ENCODE results near the gene E4F1.
"Not testable (repeated sequence)": the region's sequence is repeated elsewhere in the genome, so short reads cannot be mapped to it uniquely, and the experiment has no call there.

E4F1 gene

DNA sequence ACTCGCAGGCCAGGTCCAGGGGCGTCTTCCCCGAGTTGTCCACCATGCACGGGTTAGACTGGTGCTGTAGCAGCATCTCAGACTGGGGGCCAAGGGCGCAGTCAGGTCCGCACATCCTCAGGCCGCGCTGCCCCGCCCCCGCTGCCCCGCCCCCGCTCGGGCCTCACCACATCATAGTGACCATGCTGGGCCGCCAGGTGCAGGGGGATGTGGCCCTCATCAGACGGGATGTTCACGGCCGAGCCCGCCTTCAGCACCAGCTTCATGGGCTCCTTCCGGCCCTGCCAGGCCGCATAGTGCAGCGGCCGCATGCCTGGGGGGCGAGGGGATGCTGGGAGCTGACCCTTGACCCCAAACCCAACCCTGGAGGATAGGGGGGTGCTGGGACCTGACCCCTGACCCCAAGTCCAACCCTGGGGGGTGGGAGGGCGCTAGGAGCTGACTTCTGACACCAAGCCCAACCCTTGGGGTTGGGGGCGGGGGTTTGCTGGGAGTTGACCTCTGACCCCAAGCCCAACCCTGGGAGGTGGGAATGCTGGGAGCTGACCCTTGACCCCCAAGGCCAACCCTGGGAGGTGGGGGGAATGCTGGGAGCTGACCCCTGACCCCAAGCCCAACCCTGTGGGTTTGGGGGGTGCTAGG lies 34.0 kb upstream of the E4F1 start:
- DNase-seq (ENCODE audit: low read depth), result no peak

DNA sequence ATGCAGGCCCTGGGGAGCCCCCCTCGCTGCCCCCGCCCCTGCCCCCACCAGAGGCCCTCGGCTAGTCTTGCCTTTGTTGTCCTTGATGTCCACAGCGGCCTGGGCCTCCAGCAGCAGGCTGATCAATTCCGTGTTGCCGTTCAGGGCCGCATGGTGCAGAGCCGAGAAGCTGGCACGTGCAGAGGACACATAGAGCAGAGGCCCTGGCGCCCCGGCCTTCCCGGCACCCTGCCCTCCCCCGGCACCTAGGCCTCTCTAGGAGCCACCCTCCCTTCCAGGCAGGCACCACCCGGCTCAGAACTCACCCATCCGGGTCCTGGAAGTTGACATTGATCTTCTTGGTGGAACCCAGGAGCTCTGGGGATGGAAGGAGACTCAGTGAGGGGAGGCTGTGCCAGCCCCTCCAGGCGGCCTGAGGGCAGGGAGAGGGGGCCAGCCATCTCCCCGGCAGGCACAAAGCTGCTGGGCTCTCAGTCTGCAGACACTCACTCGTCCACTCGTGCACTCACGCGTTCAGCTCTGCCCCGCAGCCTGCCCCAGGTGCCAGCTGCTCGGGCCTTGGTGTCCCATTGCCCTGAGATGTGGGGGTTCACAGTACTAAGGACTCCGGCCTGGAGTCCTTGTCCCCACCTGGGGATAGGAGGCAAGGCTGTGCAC lies 33.3 kb upstream of the E4F1 start:
- no peak for DNase-seq (ENCODE audit: low read depth)

DNA sequence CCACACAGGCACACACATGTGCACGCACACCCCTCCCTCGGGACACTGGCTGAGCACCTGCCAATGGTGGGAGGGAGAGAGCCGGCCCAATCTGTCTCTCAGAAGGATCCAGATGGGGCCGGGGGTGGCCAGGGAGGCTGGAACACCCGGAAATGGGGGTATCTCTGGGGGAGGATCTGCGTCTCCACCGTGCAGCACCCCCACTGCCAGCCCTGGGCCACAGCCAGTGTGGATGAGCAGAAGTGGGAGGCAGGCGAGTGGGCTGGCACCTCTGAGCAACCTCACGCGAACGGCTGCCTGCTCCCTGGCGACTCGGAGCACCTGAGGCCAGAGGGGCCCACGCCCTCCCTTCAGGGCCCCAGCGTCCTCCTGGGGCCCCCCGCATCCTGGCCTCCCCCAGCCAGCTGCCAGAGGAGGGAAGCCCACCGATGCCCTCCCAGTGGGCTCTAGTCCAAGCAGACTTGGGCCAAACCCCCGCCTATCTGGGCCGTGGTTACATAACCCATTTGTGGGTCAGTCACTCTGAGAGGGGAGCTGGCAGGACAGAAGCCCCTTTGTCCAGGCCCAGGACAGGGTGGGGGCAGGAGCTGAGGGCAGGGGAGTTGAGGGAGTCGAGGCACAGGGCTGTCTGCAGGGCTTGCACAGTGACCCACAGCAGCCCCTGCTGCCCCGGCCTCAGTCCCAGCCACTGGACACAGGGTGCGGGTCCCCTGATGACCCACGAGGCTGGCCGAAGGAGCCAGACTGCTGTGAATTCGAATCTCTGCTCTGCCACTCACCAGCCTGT lies 32.5 kb upstream of the E4F1 start:
- no peak for DNase-seq (ENCODE audit: low read depth)

DNA sequence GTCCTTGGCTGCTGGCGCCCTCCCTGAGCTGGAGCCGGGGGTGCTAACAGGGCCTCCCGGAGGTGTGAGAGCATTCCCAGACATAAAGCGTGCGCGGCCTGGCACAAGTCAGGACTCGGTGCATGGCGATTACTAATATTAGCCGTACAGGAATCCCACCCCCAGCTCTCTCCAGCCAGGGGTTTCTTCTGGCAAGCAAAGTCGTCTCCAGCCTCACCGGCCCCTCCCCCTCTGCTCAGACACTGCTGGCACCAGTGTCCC lies 32.0 kb upstream of the E4F1 start:
- DNase-seq (ENCODE audit: low read depth), result no peak

DNA sequence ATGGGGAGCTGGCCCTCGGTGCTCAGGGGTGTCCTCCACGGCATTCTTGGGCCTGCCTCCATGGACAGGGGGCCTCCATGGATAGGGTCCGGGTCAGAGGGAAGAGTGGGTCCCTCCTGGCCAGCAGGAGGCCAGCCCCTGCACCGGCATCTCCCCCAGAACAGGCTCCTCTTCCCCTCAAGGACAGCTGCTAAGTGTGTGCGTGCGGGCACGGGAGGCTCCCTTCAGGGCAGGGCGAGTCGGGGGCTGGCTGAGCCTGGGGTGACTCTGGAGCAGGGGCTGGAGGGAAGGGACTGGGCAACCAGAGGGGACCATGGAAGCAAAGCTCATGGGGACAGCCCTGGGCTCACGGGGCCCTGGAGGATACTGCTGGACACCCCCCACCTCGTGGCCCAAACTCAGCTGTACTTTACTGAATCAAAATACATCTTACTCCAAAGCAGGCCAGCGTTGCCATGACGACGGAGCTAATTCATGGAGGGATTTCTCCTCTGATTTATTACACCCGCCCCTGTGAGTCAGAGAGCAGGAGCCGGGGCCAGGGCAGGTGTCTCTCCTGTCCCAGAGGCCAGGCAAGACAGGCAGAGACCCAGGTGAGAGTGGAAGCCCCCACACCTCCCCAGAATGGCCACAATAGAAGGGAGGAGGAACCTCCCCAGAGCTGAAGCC lies 29.1 kb upstream of the E4F1 start:
- no peak for DNase-seq (ENCODE audit: low read depth)

DNA sequence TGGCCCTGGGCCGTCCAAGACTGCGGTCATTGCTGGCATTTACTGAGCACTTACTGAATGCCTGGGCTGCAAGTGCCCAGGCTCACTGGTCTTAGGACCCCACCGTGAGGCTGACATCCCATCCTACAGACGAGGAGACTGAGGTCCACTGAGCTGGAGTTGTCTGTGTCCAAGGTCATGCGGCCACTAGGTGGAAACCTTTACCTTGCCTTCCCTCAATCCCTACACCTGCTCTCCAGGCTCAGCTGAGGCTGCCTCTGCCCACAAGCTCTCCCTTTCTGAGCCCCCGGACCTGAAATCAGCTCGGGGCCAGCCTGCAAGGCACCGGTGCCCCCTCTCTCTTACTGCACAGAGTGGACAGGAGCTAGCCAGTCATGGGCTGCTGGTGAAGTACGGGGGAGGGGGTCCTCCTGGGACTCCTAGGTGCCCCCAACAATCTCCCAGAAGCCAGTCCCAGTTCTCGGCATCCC lies 28.5 kb upstream of the E4F1 start:
- no peak for DNase-seq (ENCODE audit: low read depth)

DNA sequence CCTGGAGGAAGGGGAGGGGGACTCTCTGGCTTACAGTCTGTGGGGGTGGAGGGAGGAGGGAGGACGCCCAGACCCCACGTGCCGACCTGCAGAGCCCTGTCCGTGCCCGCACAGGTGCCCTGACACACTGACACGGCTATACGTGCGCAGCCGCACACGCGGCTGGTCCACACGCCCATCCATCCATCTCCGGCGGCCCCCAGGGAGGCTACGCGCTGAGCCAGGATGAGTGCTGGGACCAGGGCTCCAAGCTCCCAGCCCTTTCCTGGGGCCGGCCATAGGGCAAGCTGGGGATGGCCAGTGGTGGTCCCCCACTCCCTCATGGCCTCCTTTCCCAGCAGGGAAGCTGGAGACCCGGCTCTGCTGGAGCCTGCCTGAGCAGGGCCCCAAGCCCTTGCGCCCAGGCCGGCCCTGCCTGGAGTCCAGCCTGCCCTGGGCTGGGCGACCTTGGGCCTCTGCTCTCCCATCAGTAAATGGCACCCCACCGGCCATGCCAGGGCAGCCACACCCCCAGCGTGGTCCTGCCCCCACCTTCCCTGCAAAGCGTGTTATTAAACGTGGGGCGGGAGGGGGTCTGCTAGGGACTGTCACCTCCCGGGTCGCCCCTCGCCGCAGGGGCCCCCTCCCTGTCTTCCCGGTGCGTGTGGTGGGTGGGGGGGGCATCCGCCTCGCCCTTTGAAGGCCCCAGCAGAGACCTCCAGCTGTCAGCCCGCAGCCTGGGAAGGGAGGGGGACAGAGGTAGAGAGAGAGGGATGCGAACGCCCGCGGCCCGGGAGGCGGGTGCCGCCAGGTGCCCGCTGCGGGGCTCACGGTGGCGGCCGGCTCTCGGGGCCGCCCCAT lies 27.8 kb upstream of the E4F1 start:
- no peak for DNase-seq (ENCODE audit: low read depth)

DNA sequence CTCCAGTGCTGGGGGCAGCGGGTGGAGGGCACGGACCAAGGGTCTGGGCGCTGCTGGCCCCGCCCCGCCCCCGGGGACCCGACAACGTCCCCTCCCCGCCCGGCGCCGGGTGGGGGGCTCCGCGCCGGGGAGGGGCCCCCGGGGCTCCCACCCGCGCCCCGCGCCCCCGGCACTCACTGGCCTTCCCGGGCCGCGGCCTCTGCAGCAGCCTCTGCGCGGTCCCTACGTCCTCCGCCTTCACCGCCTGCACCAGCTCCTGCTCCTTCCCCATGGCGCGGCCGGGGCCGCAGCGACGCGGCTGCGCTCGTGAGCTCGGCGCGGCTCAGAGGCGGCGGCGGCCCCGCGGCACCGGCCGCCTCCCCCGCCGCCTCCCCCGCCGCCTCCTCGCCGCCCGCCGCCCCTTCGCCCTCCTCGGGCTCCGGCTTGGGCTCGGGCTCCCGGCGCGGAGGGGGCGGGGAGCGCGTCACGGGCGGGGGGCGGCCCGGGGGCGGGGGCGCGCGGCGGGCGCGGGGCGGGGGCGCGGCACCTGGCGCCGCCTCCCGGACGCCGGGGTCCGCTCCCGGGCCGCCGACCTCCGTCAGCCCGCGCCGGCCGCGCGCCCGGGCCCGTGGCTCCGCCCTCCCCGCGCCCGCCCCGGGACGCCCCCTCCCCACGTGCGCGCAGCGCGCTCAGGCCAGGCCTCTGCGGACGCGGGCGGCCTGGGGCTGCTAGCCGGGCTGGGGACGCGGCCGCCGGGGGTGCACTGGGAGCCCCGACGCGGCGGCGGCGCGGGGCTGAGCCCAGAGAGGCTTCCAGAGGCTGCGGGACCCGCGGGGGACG lies 27.0 kb upstream of the E4F1 start, which contains the start of gene CASKIN1:
CASKIN1 (minus strand) TSS at position 444 of the 819 bp plus-strand sequence; CDS start at position 271, 173 bp downstream.
- DNase-seq (ENCODE audit: low read depth), result no peak

DNA sequence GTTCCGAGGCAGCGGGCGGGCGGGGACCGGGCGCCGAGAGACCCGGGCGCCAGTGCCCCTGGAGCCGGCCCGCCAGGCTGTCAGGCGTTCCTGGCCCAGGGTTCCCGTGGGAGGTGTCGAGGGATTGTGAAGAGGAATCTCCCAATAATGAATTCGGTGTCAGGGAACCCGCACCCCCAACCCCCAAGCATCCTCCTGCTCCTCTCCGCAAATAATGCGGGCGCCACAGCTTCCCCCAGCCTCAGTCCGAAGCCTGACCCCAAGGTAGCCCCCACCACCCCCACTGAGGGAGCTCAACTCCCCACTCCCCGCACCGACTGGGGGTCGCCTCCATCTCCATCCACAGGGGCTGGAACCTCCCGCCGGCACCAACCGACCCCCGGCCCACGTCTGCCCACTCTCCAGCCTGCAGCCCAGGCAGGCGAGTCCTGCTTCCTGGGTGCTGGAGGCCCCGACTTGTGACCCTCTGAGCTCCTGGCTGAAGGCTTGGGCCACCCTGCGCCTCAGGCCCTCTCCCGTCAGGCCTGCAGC lies 26.3 kb upstream of the E4F1 start:
- no peak for DNase-seq (ENCODE audit: low read depth)

DNA sequence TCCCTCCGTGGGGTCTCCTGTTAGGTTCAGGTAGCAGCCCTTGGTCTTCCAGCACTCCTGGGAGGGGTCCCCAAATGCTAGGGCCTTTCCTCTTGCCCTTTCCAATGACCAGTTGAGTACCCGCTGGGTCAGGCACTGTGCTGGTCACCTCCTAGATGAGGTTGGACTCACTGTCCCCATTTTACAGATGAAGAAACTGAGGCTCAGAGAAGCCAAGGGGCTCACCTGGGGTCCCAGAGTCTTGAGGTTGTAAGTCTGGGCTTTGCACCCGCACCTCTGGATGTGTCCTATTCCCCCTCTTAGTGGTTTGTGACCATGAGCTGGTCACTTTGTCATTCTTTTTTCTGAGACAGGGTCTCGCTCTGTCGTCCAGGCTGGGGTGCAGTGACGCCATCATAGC lies 25.6 kb upstream of the E4F1 start:
- DNase-seq (ENCODE audit: low read depth), result no peak

DNA sequence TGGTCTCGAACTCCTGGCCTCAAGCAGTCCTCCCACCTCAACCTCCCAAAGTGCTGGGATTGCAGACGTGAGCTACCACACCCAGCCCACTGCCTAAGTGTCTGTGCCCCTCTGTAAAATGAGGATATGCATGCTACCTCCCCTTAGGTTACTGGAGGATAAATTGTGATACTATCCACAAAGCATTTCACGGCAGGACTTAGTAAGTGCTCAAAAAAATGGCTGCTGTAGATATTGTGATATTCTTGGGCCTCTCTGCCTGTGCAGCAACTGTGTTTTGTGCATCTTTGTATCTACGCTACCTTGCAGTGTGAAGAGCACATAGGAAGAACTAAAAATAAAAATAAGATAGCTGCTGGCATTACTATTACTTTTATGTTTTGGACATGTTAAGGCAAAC lies 25.1 kb upstream of the E4F1 start:
- no peak for DNase-seq (ENCODE audit: low read depth)

DNA sequence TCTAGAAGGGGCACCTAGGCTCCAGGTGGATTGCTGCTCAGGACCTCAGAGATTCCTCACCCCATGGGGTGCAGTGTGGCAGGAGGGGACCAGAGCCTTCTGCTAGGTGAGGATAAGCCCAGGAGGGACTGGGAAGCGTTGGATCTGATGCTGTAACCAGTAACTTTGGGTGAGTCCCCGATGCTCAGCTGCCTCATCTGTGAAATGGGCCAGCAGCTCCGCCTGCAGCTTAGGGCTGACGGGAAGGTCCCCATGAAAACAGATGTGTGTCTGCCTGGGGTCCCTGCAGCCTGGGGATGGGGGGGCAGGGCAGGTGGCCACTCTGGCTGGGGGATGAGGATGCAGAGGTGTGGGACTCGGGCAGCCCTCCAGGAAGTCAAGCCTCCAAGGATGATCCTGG lies 24.3 kb upstream of the E4F1 start:
- DNase-seq (ENCODE audit: low read depth), result no peak

DNA sequence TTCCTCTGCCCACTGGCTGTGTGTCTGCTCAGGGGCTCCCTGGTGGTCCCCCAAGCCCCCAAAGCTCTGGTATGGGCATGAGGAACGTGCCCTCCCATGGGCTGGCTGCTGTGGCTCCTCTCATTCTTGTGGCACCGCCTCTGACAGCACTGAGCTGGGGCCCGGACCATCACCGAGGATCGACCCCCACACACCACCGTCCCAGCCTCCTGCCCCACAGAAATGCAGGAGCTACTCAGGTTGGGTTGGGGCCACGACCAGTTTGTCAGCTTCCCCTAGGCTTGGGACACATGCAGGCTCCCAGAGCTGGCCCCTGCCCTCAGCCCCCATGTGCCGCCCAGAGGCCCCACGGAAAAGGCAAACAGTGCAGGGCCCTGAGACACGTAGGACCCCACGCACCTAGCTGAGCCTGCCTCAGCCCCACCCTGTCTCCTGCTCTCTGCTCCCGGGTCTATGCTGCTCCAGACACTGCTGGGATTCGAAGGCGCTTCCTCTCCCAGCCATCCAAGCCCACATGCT lies 23.7 kb upstream of the E4F1 start:
- no peak for DNase-seq (ENCODE audit: low read depth)

DNA sequence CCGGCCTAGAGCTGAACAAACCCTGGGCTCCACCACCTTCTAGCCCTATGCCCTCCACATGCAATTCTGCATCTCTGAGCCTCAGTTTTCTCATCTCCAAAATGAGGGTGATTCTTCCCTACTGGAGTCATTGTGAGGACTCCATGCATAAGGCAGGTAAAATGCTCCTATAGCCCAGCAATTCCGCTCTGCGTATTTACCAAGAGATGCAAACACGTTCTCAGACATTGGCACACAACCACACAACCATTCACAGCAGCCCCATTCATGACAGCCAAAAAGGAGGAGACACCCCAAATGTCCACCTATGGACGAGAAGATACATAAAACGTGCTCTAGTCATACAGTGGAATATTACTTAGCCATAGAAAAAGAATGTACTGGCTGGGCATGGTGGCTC lies 23.1 kb upstream of the E4F1 start:
- DNase-seq (ENCODE audit: low read depth), result no peak

DNA sequence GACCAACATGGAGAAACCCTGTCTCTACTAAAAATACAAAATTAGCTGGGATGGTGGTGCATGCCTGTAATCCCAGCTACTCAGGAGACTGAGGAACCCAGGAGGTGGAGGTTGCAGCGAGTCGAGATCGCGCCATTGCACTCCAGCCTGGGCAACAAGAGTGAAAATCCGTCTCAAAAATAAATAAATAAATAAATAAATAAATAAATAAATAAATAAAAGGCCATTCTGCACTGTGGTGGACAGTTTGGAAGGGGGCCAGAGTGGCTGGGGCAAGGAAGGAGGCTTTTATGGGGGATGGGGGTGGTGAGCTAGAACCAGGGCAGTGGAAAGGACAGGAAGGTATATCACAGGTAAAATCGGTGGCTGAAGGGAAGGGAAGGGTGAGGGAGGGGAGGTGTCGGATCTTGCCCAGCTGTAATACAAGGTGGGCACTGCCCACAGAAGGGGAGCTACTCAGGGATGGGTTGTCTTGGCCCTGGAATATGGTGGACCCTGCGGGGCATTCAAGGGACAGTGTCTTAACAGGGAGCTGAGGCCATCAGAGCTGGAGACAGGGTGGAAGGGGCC lies 20.2 kb upstream of the E4F1 start:
- DNase-seq (ENCODE audit: low read depth), result not testable (repeated sequence)

DNA sequence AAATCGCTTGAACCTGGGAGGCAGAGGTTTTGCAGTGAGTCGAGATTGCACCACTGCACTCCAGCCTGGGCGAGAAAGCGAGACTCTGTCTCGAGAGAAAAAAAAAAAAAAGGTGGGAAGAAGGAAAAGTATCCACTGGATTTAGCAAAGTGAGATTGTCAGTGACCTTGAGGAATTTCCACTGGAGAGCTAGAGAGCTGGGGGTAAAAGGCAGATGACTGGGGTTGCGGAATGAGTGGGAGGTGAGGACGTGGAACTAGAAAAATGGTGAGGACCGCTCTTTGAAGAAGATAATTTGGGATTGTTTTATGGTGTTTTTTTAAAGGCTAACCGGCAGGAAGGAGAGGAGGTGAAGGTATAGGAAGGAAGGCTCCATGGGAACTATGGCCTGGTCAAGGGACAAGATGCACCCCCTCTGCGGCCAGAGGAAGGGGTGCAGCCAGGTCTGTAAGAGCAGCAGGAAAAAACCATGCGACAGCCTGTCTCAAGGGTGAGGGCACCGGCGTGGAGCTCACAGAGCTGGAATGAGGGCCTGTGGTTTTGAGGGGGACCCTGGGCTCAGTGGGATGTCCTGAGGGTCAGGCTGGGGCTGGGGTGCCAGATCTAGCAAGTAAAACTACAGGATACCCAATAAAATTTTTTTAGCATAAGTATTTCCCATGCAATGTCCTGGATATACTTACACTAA lies 18.8 kb upstream of the E4F1 start:
- no peak for DNase-seq (ENCODE audit: low read depth)

DNA sequence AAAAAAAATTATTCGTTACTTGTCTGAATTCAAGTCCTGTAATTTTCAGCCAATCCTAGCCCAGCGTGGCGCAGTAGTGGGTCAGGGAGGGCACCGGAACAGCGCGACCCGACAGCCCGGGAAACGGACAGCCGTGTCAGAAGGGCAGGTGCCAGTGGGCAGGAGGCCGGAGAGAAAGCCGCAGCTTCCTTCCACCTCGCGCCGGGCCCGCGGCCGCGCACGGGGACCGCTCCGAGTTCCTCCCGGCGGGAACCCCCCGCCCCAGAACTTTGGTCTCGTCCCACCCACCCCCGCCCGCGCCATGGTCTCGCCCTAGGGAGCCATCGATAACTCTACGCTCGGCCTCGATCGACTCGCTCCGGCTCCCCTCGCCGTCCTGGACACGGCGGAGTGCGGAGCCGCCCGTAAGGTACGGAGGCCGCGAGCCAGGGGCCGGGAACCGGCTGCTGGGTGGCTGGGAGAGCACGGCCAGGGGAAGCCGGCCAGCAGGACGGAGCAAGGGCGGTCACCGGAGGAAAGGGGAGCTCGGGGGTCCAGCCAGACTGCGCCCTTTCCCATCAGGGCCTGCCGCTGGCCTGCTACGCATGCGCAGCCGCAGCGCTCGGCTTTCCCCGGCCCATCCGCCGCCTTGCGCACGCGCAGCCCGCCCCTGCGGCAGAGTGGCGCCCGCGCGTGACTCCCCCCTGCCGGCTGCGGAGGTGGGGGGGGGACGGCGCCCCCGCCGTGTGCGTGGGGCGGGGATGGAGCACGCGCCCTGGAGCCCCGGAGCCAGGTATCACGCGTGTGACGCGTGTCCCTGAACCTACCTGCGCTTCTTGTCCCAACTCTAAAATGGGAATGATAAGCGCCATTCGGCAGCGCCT lies 18.1 kb upstream of the E4F1 start, which contains the start of gene MLST8:
MLST8 (plus strand) TSS at position 351 of the 863 bp plus-strand sequence. CDS start 632 bp downstream, outside the sequence.
- peak; percentile 87 for DNase-seq (ENCODE audit: low read depth)

DNA sequence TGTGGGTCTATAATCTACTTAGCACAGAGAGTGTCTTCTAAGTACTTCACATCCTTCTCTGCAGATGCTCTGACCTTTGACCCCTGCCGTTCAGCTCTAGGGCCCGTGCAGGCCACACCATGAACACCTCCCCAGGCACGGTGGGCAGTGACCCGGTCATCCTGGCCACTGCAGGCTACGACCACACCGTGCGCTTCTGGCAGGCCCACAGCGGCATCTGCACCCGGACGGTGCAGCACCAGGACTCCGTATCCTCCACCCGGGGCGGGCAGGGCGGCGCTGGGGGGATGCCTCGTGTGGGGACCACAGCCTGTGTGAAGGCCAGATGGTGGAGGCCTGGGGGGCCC lies 17.5 kb upstream of the E4F1 start:
- no peak for DNase-seq (ENCODE audit: low read depth)

DNA sequence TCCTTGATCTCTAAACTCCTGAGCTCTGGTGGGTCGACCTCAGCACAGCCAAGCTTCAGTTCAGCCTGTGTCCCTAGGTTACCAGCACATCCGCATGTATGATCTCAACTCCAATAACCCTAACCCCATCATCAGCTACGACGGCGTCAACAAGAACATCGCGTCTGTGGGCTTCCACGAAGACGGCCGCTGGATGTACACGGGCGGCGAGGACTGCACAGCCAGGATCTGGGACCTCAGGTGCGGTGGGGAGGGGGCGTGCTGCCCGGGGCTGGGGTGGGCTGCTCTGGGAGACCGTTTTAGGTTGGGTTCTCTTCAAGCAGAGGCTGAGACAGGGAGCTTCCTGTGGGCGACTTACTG lies 17.0 kb upstream of the E4F1 start:
- no peak for DNase-seq (ENCODE audit: low read depth)

Measured in stimulated activated CD8-positive, alpha-beta memory T cell treated with anti-CD3 and anti-CD28 coated beads, Interleukin-15, amount 100 ng/mL, for 24 hours (primary cell).